Measurements from ENCODE around the gene DCLK3.
A peak's percentile ranks its signal among the peaks of the same experiment; 100 is the strongest.

The DCLK3 gene
- long read RNA-seq: 0 reads

- no peak for TF ChIP-seq GABPA (IDR thresholded peaks at IDR 0.05; ENCODE audit: low read depth)
- TF ChIP-seq SPI1 (IDR thresholded peaks at IDR 0.05; ENCODE audit: borderline replicate concordance, low read depth): no peak
- TF ChIP-seq POLR2AphosphoS5 (IDR thresholded peaks at IDR 0.05; ENCODE audit: low read depth): no peak
- TF ChIP-seq REST (IDR thresholded peaks at IDR 0.05; ENCODE audit: insufficient replicate concordance, low read depth): no peak
- no peak for TF ChIP-seq CTCF (IDR thresholded peaks at IDR 0.05; ENCODE audit: insufficient read depth, low read length)
- peaks cover 43% of the 10 kb centered on the region for H3K27me3 ChIP-seq (ENCODE audit: insufficient read depth, poor library complexity, severe bottlenecking)
- H3K27ac ChIP-seq (replicated peaks): no peak within 1 kb of the TSS
- peak in 1 of 2 experiments; percentile 4 for DNase-seq (ENCODE audit: low read depth in 1 of 2, low spot score in 1 of 2)
- no peak within 1 kb of the TSS for H3K4me3 ChIP-seq (replicated peaks; ENCODE audit: insufficient read depth, low read length)
Measured at GRCh38 chr3:36763850-36764703, at the start of gene DCLK3. DCLK3 (minus strand) TSS chr3:36764553; CDS start chr3:36764263, 290 bp downstream.

GRCh38 chr3:36813305-36813704 lies 49.0 kb upstream of the DCLK3 start:
- TF ChIP-seq POLR2AphosphoS5 (IDR thresholded peaks at IDR 0.05; ENCODE audit: low read depth) (no peak), CTCF (IDR thresholded peaks at IDR 0.05; ENCODE audit: insufficient read depth, low read length) (no peak), REST (IDR thresholded peaks at IDR 0.05; ENCODE audit: insufficient replicate concordance, low read depth) (no peak), GABPA (IDR thresholded peaks at IDR 0.05; ENCODE audit: low read depth) (no peak), SPI1 (IDR thresholded peaks at IDR 0.05; ENCODE audit: borderline replicate concordance, low read depth) (no peak)

GRCh38 chr3:36812240-36812639 lies 47.9 kb upstream of the DCLK3 start:
- no peak for DNase-seq (ENCODE audit: low read depth in 1 of 2, low spot score in 1 of 2)
- Histone ChIP-seq H3K27ac (replicated peaks) (no peak overlapping the region), H3K4me3 (replicated peaks; ENCODE audit: insufficient read depth, low read length) (no peak overlapping the region), H3K27me3 (ENCODE audit: insufficient read depth, poor library complexity, severe bottlenecking) (no peaks in the 10 kb centered on the region)
- no peak for TF ChIP-seq GABPA (IDR thresholded peaks at IDR 0.05; ENCODE audit: low read depth)
- TF ChIP-seq REST (IDR thresholded peaks at IDR 0.05; ENCODE audit: insufficient replicate concordance, low read depth): no peak
- TF ChIP-seq SPI1 (IDR thresholded peaks at IDR 0.05; ENCODE audit: borderline replicate concordance, low read depth): no peak
- TF ChIP-seq CTCF (IDR thresholded peaks at IDR 0.05; ENCODE audit: insufficient read depth, low read length): no peak
- TF ChIP-seq POLR2AphosphoS5 (IDR thresholded peaks at IDR 0.05; ENCODE audit: low read depth): no peak

More at GRCh38 chr3:36813305-36813704, 49.0 kb upstream of the DCLK3 start:
- no peak overlapping the region for H3K4me3 ChIP-seq (replicated peaks; ENCODE audit: insufficient read depth, low read length)
- no peaks in the 10 kb centered on the region for H3K27me3 ChIP-seq (ENCODE audit: insufficient read depth, poor library complexity, severe bottlenecking)
- H3K27ac ChIP-seq (replicated peaks): no peak overlapping the region
- no peak for DNase-seq (ENCODE audit: low read depth in 1 of 2, low spot score in 1 of 2)
